K562 (cell line): ENCODE results near the gene CRYBB1. TPM values are rescaled to one million over a fixed set of nuclear protein-coding genes. Genes with fewer than 3 reads are reported as not detected.

Experiments
- ATF4 ChIP-seq: fragments of 450-650 bp; formaldehyde crosslinking; IDR thresholded peaks from 2 replicates; pipeline ENCODE4 v1.4.0; 2022; ENCODE audit warnings: mild to moderate bottlenecking, moderate library complexity
- BCOR ChIP-seq: fragments of 450-650 bp; IDR thresholded peaks from 2 replicates; pipeline ENCODE4 v1.6.1; 2016
- CC2D1A ChIP-seq: fragments of 450-650 bp; IDR thresholded peaks from 2 replicates; pipeline ENCODE4 v1.6.1; 2017; ENCODE audit warnings: mild to moderate bottlenecking
- CEBPB ChIP-seq: fragments of 450-650 bp; IDR thresholded peaks from 2 replicates; pipeline ENCODE4 v1.6.1; 2016; ENCODE audit warnings: missing genetic modification characterization, missing compliant biosample characterization
- FOXK2 ChIP-seq, 2 experiments: fragments of 450-650 bp; IDR thresholded peaks in 1 of 2; conservative IDR thresholded peaks in 1 of 2; 2 replicates each; pipeline ENCODE4 v1.6.1; 2016; ENCODE audit warnings: low read depth in 2 of 2, mild to moderate bottlenecking in 1 of 2
- FOXM1 ChIP-seq, 2 experiments: fragments of 450-650 bp in 1 of 2; sonication (generic) in 1 of 2; formaldehyde crosslinking in 1 of 2; IDR thresholded peaks; 2 replicates each; pipeline versions ENCODE4 v1.6.1 to v1.9.0; 2017 to 2022; ENCODE audit warnings: low read depth in 2 of 2, mild to moderate bottlenecking in 2 of 2, missing genetic modification reagents in 1 of 2, moderate library complexity in 1 of 2
- GABPB2 ChIP-seq: fragments of 250-450 bp; sonication (Bioruptor Pico); conservative IDR thresholded peaks from 2 replicates; pipeline ENCODE4 v1.5.1; 2021; ENCODE audit warnings: mild to moderate bottlenecking
- IFI16 ChIP-seq: fragments of 250-450 bp; sonication (Bioruptor Pico); IDR thresholded peaks from 2 replicates; pipeline ENCODE4 v2.1.2; 2022; ENCODE audit warnings: mild to moderate bottlenecking, inconsistent platforms
- MEIS2 ChIP-seq: fragments of 450-650 bp; IDR thresholded peaks from 2 replicates; pipeline ENCODE4 v1.6.1; 2014; ENCODE audit warnings: mild to moderate bottlenecking; ENCODE audit not compliant: partially characterized antibody
- MNT ChIP-seq, 2 experiments: fragments of 450-650 bp; conservative IDR thresholded peaks; 2 replicates each; pipeline ENCODE4 v1.6.1; 2017; ENCODE audit warnings: mild to moderate bottlenecking in 2 of 2, moderate library complexity in 2 of 2
- MTA2 ChIP-seq: fragments of 450-650 bp; IDR thresholded peaks from 2 replicates; pipeline ENCODE4 v1.6.1; 2016; ENCODE audit warnings: low read depth
- NBN ChIP-seq: fragments of 450-650 bp; IDR thresholded peaks from 2 replicates; pipeline ENCODE4 v1.6.1; 2016; ENCODE audit warnings: low read depth, mild to moderate bottlenecking
- NR1H2 ChIP-seq: sonication (generic); formaldehyde crosslinking; IDR thresholded peaks from 2 replicates; pipeline ENCODE4 v1.4.0; 2020; ENCODE audit warnings: mild to moderate bottlenecking, missing genetic modification reagents
- NR4A1 ChIP-seq, 2 experiments: fragments of 250-450 bp in 1 of 2; fragments of 450-650 bp in 1 of 2; sonication (Bioruptor Pico) in 1 of 2; IDR thresholded peaks; 2 replicates each; pipeline versions ENCODE4 v1.4.0 to v1.6.1; 2016 to 2020; ENCODE audit warnings: mild to moderate bottlenecking in 2 of 2, missing compliant biosample characterization in 1 of 2, missing genetic modification characterization in 1 of 2, moderate library complexity in 1 of 2
- NRF1 ChIP-seq, 2 experiments: fragments of 450-650 bp; IDR thresholded peaks in 1 of 2; conservative IDR thresholded peaks in 1 of 2; 2 replicates each; pipeline ENCODE4 v1.6.1; 2014; ENCODE audit warnings: mild to moderate bottlenecking in 2 of 2
- POLR2AphosphoS2 ChIP-seq: IDR thresholded peaks from 2 replicates; pipeline ENCODE4 v1.6.1; 2012; ENCODE audit warnings: low read length, improper control_type of control experiment
- POLR2AphosphoS5 ChIP-seq: IDR thresholded peaks from 2 replicates; pipeline ENCODE4 v1.6.1; 2011; ENCODE audit warnings: mild to moderate bottlenecking, low read depth, low read length, moderate library complexity; ENCODE audit not compliant: control insufficient read depth, insufficient read depth
- SLC30A9 ChIP-seq: fragments of 250-450 bp; sonication (Bioruptor Pico); IDR thresholded peaks from 2 replicates; pipeline ENCODE4 v1.8.0; 2022; ENCODE audit warnings: mild to moderate bottlenecking, moderate library complexity
- TGIF2 ChIP-seq: sonication (generic); formaldehyde crosslinking; IDR thresholded peaks from 2 replicates; pipeline ENCODE4 v1.8.1; 2022; ENCODE audit warnings: mild to moderate bottlenecking, missing genetic modification reagents, moderate library complexity
- ZKSCAN8 ChIP-seq: fragments of 200-800 bp; sonication (Bioruptor generic); IDR thresholded peaks from 2 replicates; pipeline ENCODE4 v1.6.1; 2016; ENCODE audit warnings: missing genetic modification characterization, missing compliant biosample characterization
- ZNF23 ChIP-seq: fragments of 250-450 bp; sonication (Bioruptor Pico); IDR thresholded peaks from 2 replicates; pipeline ENCODE4 v1.4.0; 2020; ENCODE audit warnings: mild to moderate bottlenecking
- ZNF347 ChIP-seq: fragments of 450-650 bp; formaldehyde crosslinking; IDR thresholded peaks from 2 replicates; pipeline ENCODE4 v1.4.0; 2020; ENCODE audit warnings: low read depth, mild to moderate bottlenecking, moderate library complexity
- polyA plus RNA-seq, 8 experiments: library from polyadenylated mRNA; depleted of rRNA in 4 of 8; stranded (reverse) in 5 of 8; unstranded in 3 of 8; fragments of >200 nt; fragmentation: Nextera tagmentation in 2 of 8; fragmentation: Illumina TruSeq in 1 of 8; extraction: Ambion mirVana in 2 of 8; extraction: Trizol in 1 of 8; gene quantifications; 2 replicates each; pipeline versions ENCODE4 v1.2.1 to v1.2.3, GENCODE V29; 2011 to 2014; ENCODE audit warnings: inconsistent platforms in 1 of 8, missing spikeins in 1 of 8
- total RNA-seq, 7 experiments: library from RNA; depleted of rRNA in 6 of 7; stranded (reverse); fragments of >200 nt in 6 of 7; fragmentation: Illumina TruSeq in 2 of 7; extraction: Trizol in 2 of 7; gene quantifications; 2 replicates each; pipeline versions ENCODE4 v1.2.1 to v1.2.3, GENCODE V29; 2011 to 2021; ENCODE audit warnings: low replicate concordance in 1 of 7

The CRYBB1 gene
- total and polyA plus RNA-seq, 9 of the 15 experiments (the other 6 are each of a cell fraction or from before 2014, with no cell fraction given) = 0.16 to 0.45 (median 0.33) TPM; not detected in 2

- no peak for TF ChIP-seq BCOR
- TF ChIP-seq MEIS2 = peak; percentile 29
- TF ChIP-seq ATF4 (CRISPR knock-in tag) = no peak
- TF ChIP-seq SLC30A9 (CRISPR knock-in tag) = no peak
- no peak for TF ChIP-seq ZKSCAN8
- peak; percentile 47; the same call in 1 of the 2 replicates for TF ChIP-seq CC2D1A
- peak; percentile 85 for TF ChIP-seq NBN
- TF ChIP-seq POLR2AphosphoS2 = no peak
- no peak for TF ChIP-seq NR1H2 (CRISPR knock-in tag)
- no peak for TF ChIP-seq NRF1 (conservative IDR thresholded peaks at IDR 0.05 in 1 of 2, IDR thresholded peaks at IDR 0.05 in 1 of 2)
- no peak for TF ChIP-seq GABPB2 (CRISPR knock-in tag)
- no peak for TF ChIP-seq IFI16 (CRISPR knock-in tag)
- no peak for TF ChIP-seq CEBPB
- TF ChIP-seq MNT (conservative IDR thresholded peaks at IDR 0.05) = peak; percentile 20 to 59; a peak in 2 of 4 replicates
- TF ChIP-seq ZNF347 (CRISPR knock-in tag) = no peak
- no peak for TF ChIP-seq NR4A1 (CRISPR knock-in tag; IDR thresholded peaks at IDR 0.05)
- TF ChIP-seq NR4A1 (tag; IDR thresholded peaks at IDR 0.05) = no peak
- peak; percentile 87 for TF ChIP-seq FOXM1 (IDR thresholded peaks at IDR 0.05; ENCODE audit: low read depth)
- TF ChIP-seq FOXM1 (CRISPR knock-in tag; IDR thresholded peaks at IDR 0.05; ENCODE audit: low read depth) = no peak
- no peak for TF ChIP-seq ZNF23 (CRISPR knock-in tag)
- peak; percentile 30 to 52; a peak in 2 of 4 replicates for TF ChIP-seq FOXK2 (conservative IDR thresholded peaks at IDR 0.05 in 1 of 2, IDR thresholded peaks at IDR 0.05 in 1 of 2; ENCODE audit: low read depth in 2 of 2)
- no peak for TF ChIP-seq TGIF2 (CRISPR knock-in tag)
- TF ChIP-seq MTA2 = peak; percentile 88
- peak; percentile 86 for TF ChIP-seq POLR2AphosphoS5
These were observed 14.8 kb upstream of the CRYBB1 start (continued) for GRCh38 chr22:26632422-26633155.
